Sigmoid colon (tissue), 7 donors: ENCODE measurements around the gene KCNJ16. TPM values are rescaled to one million over a fixed set of nuclear protein-coding genes. Genes with fewer than 3 reads are reported as not detected.

Experiments
- DNase-seq: peaks from one replicate; pipeline ENCODE4 v3.0.0-alpha.2; 2019
- H3K27ac ChIP-seq, 4 donors: fragments of 200-600 bp; sonication (generic); one replicate each; pipeline ENCODE4 v1.5.1; 2016 to 2019; ENCODE audit warnings: mild to moderate bottlenecking in 1 of 4
- H3K27me3 ChIP-seq, 3 donors: fragments of 200-600 bp; sonication (generic); one replicate each; pipeline ENCODE4 v1.5.1; 2019; ENCODE audit warnings: mild to moderate bottlenecking in 1 of 3
- H3K36me3 ChIP-seq, 4 donors: fragments of 200-600 bp; sonication (generic); one replicate each; pipeline ENCODE4 v1.5.1; 2016 to 2019
- H3K4me1 ChIP-seq, 4 donors: fragments of 200-600 bp; sonication (generic); one replicate each; pipeline ENCODE4 v1.5.1; 2017 to 2019
- H3K4me3 ChIP-seq, 4 donors: fragments of 200-600 bp; sonication (generic); one replicate each; pipeline ENCODE4 v1.5.1; 2017 to 2019; ENCODE audit warnings: mild to moderate bottlenecking in 2 of 4, moderate library complexity in 1 of 4
- H3K9me3 ChIP-seq, 4 donors: fragments of 200-600 bp in 3 of 4; sonication (generic) in 3 of 4; one replicate each; pipeline versions ENCODE4 v1.5.1 to v1.6.1; 2013 to 2019
- EP300 ChIP-seq, 4 donors: sonication (generic); formaldehyde crosslinking; IDR thresholded peaks; one replicate each; pipeline ENCODE4 v1.6.1; 2017; ENCODE audit warnings: antibody characterized with exemption in 4 of 4
- POLR2A ChIP-seq, 2 donors: fragments of 450-650 bp; IDR thresholded peaks; one replicate each; pipeline ENCODE4 v1.6.1; 2016; ENCODE audit warnings: antibody characterized with exemption in 2 of 2, mild to moderate bottlenecking in 2 of 2, moderate library complexity in 2 of 2
- POLR2AphosphoS5 ChIP-seq, 4 donors: sonication (generic); formaldehyde crosslinking; IDR thresholded peaks; one replicate each; pipeline ENCODE4 v1.6.1; 2017; ENCODE audit warnings: antibody characterized with exemption in 4 of 4
- WGBS, 2 donors: extraction: QIAGEN DNeasy Blood & Tissue Kit; methylation state at CpG; one replicate each; pipeline ENCODE4 v1.1.7; 2013; 5-methylcytosine and 5-hydroxymethylcytosine counted together
- intact Hi-C: fragments of 100-400 bp; cut with DNase I; formaldehyde crosslinking; loops from one replicate; pipeline ENCODE4 v1.15.1; 2023
- polyA plus RNA-seq, 3 donors: library from polyadenylated mRNA; stranded (reverse); fragments of 200-250 nt; gene quantifications; one replicate each; pipeline ENCODE4 v1.2.3, GENCODE V29; 2013
- total RNA-seq, 4 donors: library from RNA; depleted of rRNA; stranded (reverse); fragments of >200 nt; gene quantifications; one replicate each; pipeline ENCODE4 v1.1.0, GENCODE V29; 2016
- TF ChIP-seq, protein P1 (sequence below), 4 experiments: fragments of 450-650 bp in 3 of 4; fragments of 200-600 bp in 1 of 4; IDR thresholded peaks; one replicate each; pipeline ENCODE4 v1.5.1; 2016 to 2019; ENCODE audit warnings: antibody characterized with exemption in 4 of 4, mild to moderate bottlenecking in 3 of 4, moderate library complexity in 2 of 4
- donor health status: healthy with polysubstance abuse.
- donor health status: Bipolar disorder and iron deficiency.
- donor health status: healthy.

Gene KCNJ16
- total and polyA plus RNA-seq, 7 donors, result 0.07 to 0.28 TPM; not detected in 5

DNA sequence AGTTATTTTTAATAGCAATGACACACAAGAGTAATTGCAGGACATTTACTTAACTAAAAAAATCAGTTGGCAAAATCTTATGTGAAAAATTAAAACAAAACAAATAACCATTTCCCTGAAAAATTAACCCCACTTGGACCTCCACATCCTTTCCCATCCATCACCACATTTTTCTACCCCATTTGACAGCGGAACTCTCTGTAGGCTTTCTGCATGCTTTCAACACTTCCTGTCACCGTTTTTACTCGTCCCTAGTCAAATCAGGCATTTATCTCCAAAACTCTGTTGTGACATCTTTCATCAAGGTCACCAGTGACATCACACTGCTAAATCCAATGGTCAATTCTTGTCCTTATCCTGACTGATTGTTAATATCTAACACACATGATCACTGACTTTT lies 27.5 kb downstream of the KCNJ16 start:
- DNase-seq, result no peak
- WGBS, 2 donors, result 64 to 84% methylated on average over 3 of the region's 3 CpGs
- H3K9me3 ChIP-seq, result no peaks in the 10 kb centered on the region
- H3K36me3 ChIP-seq, result no peaks in the 10 kb centered on the region
- H3K4me3 ChIP-seq, result no peak overlapping the region
- intact Hi-C loops, result no loop called here
- no peak overlapping the region for H3K27ac ChIP-seq
- TF ChIP-seq EP300 (IDR thresholded peaks at IDR 0.05) (no peak), POLR2AphosphoS5 (IDR thresholded peaks at IDR 0.05) (no peak), POLR2A (IDR thresholded peaks at IDR 0.05) (no peak)
- TF ChIP-seq, protein P1, sequence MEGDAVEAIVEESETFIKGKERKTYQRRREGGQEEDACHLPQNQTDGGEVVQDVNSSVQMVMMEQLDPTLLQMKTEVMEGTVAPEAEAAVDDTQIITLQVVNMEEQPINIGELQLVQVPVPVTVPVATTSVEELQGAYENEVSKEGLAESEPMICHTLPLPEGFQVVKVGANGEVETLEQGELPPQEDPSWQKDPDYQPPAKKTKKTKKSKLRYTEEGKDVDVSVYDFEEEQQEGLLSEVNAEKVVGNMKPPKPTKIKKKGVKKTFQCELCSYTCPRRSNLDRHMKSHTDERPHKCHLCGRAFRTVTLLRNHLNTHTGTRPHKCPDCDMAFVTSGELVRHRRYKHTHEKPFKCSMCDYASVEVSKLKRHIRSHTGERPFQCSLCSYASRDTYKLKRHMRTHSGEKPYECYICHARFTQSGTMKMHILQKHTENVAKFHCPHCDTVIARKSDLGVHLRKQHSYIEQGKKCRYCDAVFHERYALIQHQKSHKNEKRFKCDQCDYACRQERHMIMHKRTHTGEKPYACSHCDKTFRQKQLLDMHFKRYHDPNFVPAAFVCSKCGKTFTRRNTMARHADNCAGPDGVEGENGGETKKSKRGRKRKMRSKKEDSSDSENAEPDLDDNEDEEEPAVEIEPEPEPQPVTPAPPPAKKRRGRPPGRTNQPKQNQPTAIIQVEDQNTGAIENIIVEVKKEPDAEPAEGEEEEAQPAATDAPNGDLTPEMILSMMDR (IDR thresholded peaks at IDR 0.05), result no peak
- H3K27me3 ChIP-seq, result no peaks in the 10 kb centered on the region
- H3K4me1 ChIP-seq, result no peaks in the 10 kb centered on the region

DNA sequence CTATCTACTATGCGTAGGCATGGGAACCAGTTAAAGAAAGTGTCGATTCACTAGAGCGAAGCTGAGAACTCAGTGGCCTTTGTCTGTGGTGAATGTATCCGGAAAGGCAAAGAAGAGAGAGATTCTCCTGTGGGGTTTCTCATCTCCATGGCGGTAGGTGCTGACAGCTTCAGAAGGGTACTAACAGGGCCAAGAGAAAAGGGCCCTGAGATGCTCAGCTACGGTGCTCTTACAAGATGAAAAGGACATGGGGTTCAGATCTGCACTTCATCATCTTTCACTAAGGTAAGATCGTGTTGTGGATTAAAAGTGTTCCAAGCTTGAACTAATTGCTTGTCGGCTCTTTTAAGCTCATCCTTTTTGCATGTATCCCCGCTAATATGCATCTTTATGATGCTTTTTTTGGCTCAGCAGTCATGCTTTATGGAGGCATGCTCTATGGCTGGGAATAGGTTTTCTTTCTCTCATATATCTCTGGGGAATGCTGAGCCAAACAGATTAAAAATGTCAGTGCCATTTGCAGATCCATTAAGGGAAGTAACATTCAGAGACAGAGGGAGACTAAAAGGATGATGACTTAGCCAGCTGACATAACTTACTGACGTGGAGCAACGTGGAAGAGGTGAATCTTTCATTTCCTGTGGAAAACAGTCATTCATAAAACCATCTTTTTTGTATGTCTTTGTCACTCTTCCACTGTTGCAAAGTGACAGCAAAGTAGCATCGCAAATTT lies 29.9 kb downstream of the KCNJ16 start:
- intact Hi-C loops, result no loop called here
- Histone ChIP-seq H3K9me3 (no peaks in the 10 kb centered on the region), H3K27me3 (no peaks in the 10 kb centered on the region), H3K27ac (no peak overlapping the region), H3K36me3 (no peaks in the 10 kb centered on the region), H3K4me3 (no peak overlapping the region), H3K4me1 (no peaks in the 10 kb centered on the region)
- no peak for DNase-seq
- WGBS, 2 donors, result 80 to 88% methylated on average over 12 of the region's 12 CpGs
- TF ChIP-seq POLR2A (IDR thresholded peaks at IDR 0.05), result no peak
- no peak for TF ChIP-seq EP300 (IDR thresholded peaks at IDR 0.05)
- TF ChIP-seq POLR2AphosphoS5 (IDR thresholded peaks at IDR 0.05), result no peak
- TF ChIP-seq, protein P1 (IDR thresholded peaks at IDR 0.05), result no peak

DNA sequence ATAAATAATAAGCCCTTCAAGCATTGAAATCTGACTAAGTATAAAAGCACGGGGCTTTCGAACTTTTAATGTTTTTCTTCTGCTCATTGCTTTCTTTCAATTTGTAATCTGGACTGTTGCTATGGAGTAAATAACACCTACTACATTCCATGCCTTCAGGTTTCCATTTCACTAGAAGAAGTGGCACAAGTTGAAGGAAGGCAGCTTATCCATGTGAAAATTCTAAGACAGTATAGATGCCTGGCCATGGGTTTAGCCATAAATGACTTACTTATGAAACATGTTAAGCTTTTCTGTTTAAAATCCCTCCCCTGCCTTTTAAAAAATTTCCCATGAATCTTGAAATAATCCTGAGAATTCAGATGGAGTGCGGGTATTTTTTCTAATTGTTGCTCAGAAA lies 30.6 kb downstream of the KCNJ16 start:
- H3K27me3 ChIP-seq, result no peaks in the 10 kb centered on the region
- intact Hi-C loops, result no loop called here
- WGBS, 2 donors, result 95% methylated on average over 3 of the region's 3 CpGs
- H3K4me3 ChIP-seq, result no peak overlapping the region
- H3K36me3 ChIP-seq, result no peaks in the 10 kb centered on the region
- H3K27ac ChIP-seq, result no peak overlapping the region
- no peaks in the 10 kb centered on the region for H3K4me1 ChIP-seq
- H3K9me3 ChIP-seq, result no peaks in the 10 kb centered on the region
- DNase-seq, result no peak
- TF ChIP-seq POLR2A (IDR thresholded peaks at IDR 0.05), result no peak
- no peak for TF ChIP-seq POLR2AphosphoS5 (IDR thresholded peaks at IDR 0.05)

DNA sequence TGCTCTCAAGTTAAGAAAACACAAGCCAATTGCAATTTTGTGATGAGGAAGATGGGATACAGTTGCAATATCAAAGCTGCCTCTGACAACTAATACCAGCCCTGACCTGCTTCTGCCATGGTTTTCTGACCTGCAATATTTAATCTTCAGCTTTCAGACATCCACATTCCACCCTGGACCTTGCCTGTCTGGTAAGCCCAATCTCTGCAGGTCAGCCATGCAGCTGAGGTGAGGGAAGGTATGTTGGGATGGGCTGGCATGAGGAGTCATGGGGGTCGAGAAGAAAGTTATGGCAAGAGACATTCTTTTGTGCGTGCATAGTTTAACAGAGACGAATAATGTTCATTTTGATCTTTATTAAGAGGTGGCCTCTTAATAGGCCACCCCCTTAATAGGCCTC lies 31.5 kb downstream of the KCNJ16 start:
- H3K36me3 ChIP-seq, result no peaks in the 10 kb centered on the region
- intact Hi-C loops, result no loop called here
- H3K9me3 ChIP-seq, result no peaks in the 10 kb centered on the region
- TF ChIP-seq, protein P1 (IDR thresholded peaks at IDR 0.05), result no peak
- TF ChIP-seq POLR2AphosphoS5 (IDR thresholded peaks at IDR 0.05) (no peak), EP300 (IDR thresholded peaks at IDR 0.05) (no peak), POLR2A (IDR thresholded peaks at IDR 0.05) (no peak)
- no peak for DNase-seq
- no peak overlapping the region for H3K4me3 ChIP-seq
- H3K27ac ChIP-seq, result no peak overlapping the region
- no peaks in the 10 kb centered on the region for H3K27me3 ChIP-seq
- H3K4me1 ChIP-seq, result no peaks in the 10 kb centered on the region
- 63 to 74% methylated on average over 3 of the region's 3 CpGs for WGBS, 2 donors

DNA sequence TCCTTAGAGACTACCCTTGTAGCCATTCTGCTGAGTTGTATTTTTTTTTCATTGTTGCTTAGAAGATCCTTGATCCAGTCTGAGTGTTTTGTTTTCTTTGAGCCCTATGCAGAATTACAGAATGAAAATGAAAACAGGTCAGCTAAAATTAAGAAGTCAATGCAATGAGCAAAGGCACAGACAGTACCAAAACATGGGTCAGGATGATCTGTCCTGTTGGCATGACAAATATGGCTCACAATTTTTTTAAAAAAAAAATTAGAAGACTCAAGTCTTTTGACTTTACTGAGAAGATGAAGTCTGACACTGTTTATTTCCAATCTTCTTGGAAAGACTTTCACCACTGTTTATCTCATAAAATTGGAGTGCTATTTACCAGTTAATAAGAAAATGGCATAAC lies 32.4 kb downstream of the KCNJ16 start:
- TF ChIP-seq EP300 (IDR thresholded peaks at IDR 0.05) (no peak), POLR2A (IDR thresholded peaks at IDR 0.05) (no peak), POLR2AphosphoS5 (IDR thresholded peaks at IDR 0.05) (no peak)
- TF ChIP-seq, protein P1 (IDR thresholded peaks at IDR 0.05), result no peak
- Histone ChIP-seq H3K4me3 (no peak overlapping the region), H3K9me3 (no peaks in the 10 kb centered on the region), H3K27me3 (no peaks in the 10 kb centered on the region), H3K27ac (no peak overlapping the region), H3K36me3 (no peaks in the 10 kb centered on the region), H3K4me1 (no peaks in the 10 kb centered on the region)
- DNase-seq, result no peak
- intact Hi-C loops, result no loop called here
